Measurements from ENCODE around the gene CCDC40. TPM values are rescaled to one million over a fixed set of nuclear protein-coding genes. Genes with fewer than 3 reads are reported as not detected.

CCDC40 gene
- total RNA-seq, 6 experiments from 2014 or later = 1.7 to 3.1 (median 2.1) TPM

DNA sequence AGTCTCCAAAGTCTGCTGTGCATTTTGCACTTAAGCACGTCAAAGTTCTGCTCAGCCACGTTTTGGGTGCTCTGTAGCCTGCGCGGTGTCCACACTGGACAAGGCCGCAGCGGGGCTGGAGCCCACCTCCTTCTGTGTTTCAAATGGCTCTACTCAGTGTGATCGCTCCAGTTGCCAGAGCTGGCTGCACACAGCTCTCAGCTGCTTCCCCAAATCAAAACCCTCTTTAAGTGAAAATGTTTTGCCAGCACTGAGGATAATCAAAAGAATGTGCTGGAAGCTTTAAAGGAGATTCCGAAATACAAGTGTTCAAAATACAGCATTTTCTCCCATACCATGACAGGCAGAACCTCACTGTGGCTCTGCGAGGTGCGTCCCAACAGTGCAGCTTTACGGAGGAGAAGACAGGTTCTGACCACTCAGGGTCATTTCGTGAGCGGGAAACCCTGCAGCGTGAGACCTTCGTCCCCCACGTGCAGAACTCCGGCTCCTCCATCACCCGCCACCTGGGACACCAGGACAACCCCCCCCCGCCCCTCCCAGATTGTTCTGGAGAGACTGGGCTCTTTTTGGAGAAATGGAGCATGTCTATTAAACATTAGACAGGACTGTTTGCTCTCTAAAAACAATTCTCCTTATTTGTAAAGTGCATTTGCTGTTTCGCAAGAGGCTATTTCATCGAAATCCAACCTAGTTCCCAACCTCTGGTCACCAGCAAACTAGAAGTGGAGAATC is 17.4 kb upstream of the CCDC40 start:
- ATAC-seq = peak; percentile 57 to 79 (median 74)
- Histone ChIP-seq H3K4me3 (no peak overlapping the region), H3K27ac (peak overlapping the region; percentile 10 to 90 (median 89)), H3K4me1 (peaks cover 0 to 32% (median 15%) of the 10 kb centered on the region in 4 donors), H3K36me3 (no peaks in the 10 kb centered on the region), H3K9me3 (no peaks in the 10 kb centered on the region), H3K27me3 (no peaks in the 10 kb centered on the region)
- DNase-seq = peak in 2 of 3 donors; percentile 89 to 91
- 61% methylated on average over 18 of the region's 21 CpGs for WGBS (ENCODE audit: insufficient coverage, low coverage, low lambda C conversion rate, missing lambda C conversion rate)
- intact Hi-C loops (cut with DNase I) = no loop called here
- no peak for TF ChIP-seq POLR2A (IDR thresholded peaks at IDR 0.05)
- TF ChIP-seq CTCF (IDR thresholded peaks at IDR 0.05) = no peak

GRCh38 chr17:80021600-80021999 is 14.8 kb upstream of the CCDC40 start:
- H3K4me1 ChIP-seq = peaks cover 0 to 45% (median 19%) of the 10 kb centered on the region in 4 donors
- TF ChIP-seq POLR2A (IDR thresholded peaks at IDR 0.05) (no peak), CTCF (IDR thresholded peaks at IDR 0.05) (no peak)
- intact Hi-C loops (cut with DNase I) = no loop called here

DNA sequence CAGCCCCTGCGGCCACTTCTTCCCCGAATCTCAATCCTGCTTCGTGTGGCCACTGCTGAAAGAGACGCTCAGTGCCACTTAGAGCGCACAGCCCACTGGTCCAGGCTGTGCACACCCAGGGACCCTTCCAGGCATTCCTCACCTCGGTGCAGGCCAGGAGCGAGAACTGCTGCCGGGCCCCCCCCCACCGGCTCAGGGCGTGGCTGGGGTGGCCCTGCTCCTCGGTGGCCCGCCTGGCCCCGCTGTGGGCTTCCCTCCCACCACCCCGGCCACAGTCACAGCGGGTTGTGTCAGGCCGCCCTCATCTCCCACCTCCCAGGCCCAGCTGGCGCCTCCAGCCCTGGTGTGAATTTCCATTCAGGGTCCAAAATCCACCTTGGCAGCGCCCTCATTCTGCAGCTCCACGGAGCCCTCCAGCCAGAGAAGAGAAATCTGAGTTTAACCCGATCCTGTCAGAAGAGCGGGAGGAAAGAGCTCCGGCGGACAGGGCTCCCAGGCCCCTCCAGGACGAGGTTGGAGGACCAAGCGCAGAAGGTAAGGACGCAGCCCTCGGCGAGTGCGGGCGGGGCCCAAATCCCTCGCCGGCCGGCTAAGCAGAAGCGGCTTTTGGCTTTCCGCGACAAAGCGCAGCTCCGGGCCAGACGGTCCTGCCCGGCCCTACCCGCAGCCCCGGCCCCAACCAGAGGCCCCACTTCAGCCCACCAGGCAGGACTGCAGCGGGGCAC is 12.8 kb upstream of the CCDC40 start:
- ATAC-seq (peak; percentile 25 to 56 (median 42)), DNase-seq (peak in 1 of 3 donors; percentile 86)
- intact Hi-C loops (cut with DNase I) = no loop called here
- H3K4me3 ChIP-seq = peak overlapping the region; percentile 16 to 59 (median 52)
- no peaks in the 10 kb centered on the region for H3K36me3 ChIP-seq
- peaks cover 0 to 55% (median 27%) of the 10 kb centered on the region in 4 donors for H3K4me1 ChIP-seq
- TF ChIP-seq POLR2A (IDR thresholded peaks at IDR 0.05) (no peak), CTCF (IDR thresholded peaks at IDR 0.05) (no peak)
- H3K27ac ChIP-seq = peak overlapping the region in 2 of 3 donors; percentile 84 to 87
- 30% methylated on average over 4 of the region's 43 CpGs for WGBS (ENCODE audit: insufficient coverage, low coverage, low lambda C conversion rate, missing lambda C conversion rate)
- H3K9me3 ChIP-seq = no peaks in the 10 kb centered on the region
- no peaks in the 10 kb centered on the region for H3K27me3 ChIP-seq

More at GRCh38 chr17:80021600-80021999, 14.8 kb upstream of the CCDC40 start:
- Histone ChIP-seq H3K4me3 (no peak overlapping the region), H3K9me3 (no peaks in the 10 kb centered on the region), H3K27ac (no peak overlapping the region), H3K27me3 (no peaks in the 10 kb centered on the region), H3K36me3 (no peaks in the 10 kb centered on the region)
- DNase-seq = no peak
- ATAC-seq = no peak
- 100% methylated on average over 2 of the region's 2 CpGs for WGBS (ENCODE audit: insufficient coverage, low coverage, low lambda C conversion rate, missing lambda C conversion rate)

GRCh38 chr17:80024206-80024972 is 12.1 kb upstream of the CCDC40 start:
- Histone ChIP-seq H3K4me1 (peaks cover 0 to 58% (median 25%) of the 10 kb centered on the region in 4 donors), H3K9me3 (no peaks in the 10 kb centered on the region), H3K4me3 (peak overlapping the region; percentile 16 to 59 (median 52)), H3K27me3 (no peaks in the 10 kb centered on the region), H3K27ac (peak overlapping the region in 2 of 3 donors; percentile 84 to 87), H3K36me3 (no peaks in the 10 kb centered on the region)
- TF ChIP-seq POLR2A (IDR thresholded peaks at IDR 0.05) (no peak), CTCF (IDR thresholded peaks at IDR 0.05) (no peak)
- ATAC-seq (peak in 2 of 4 donors; percentile 0 to 1), DNase-seq (no peak)
- WGBS (ENCODE audit: insufficient coverage, low coverage, low lambda C conversion rate, missing lambda C conversion rate) = 29% methylated on average over 3 of the region's 10 CpGs
- intact Hi-C loops (cut with DNase I) = no loop called here
